Measurements from ENCODE around the gene KIF19. TPM values are rescaled to one million over a fixed set of nuclear protein-coding genes. Genes with fewer than 3 reads are reported as not detected.

KIF19 gene
- total RNA-seq, 2 donors from 2014 or later: 0.36 to 0.62 TPM

- H3K4me3 ChIP-seq: no peak overlapping the region
Observed at GRCh38 chr17:74343526-74344284, 17.7 kb downstream of the KIF19 start.

DNA sequence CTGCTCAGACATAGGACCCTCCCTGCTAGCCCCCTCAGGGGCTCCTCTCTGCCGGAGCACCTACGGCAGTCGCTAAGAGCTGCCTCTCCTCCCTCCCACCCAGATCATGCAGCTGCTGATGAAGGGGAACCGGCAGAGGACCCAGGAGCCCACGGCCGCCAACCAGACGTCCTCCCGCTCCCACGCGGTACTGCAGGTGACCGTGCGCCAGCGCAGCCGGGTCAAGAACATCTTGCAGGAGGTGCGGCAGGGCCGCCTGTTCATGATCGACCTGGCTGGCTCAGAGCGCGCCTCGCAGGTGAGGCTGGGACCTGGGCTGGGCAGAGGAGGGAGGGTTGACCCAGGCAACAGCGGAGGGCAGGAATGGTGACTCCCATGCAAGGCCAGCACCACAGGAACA lies 18.6 kb downstream of the KIF19 start:
- no peak for DNase-seq (ENCODE audit: low spot score)
- Histone ChIP-seq H3K27me3 (replicated peaks; ENCODE audit: insufficient read depth) (no peaks in the 10 kb centered on the region), H3K9me3 (no peaks in the 10 kb centered on the region), H3K4me1 (replicated peaks) (no peaks in the 10 kb centered on the region), H3K4me3 (no peak overlapping the region), H3K27ac (no peak overlapping the region), H3K36me3 (no peaks in the 10 kb centered on the region)
- 89% methylated on average over 21 of the region's 21 CpGs for WGBS
- intact Hi-C loops (cut with DNase I): no loop called here
- no peak for TF ChIP-seq POLR2AphosphoS5 (IDR thresholded peaks at IDR 0.05)

More at GRCh38 chr17:74343526-74344284, 17.7 kb downstream of the KIF19 start:
- no peak for DNase-seq (ENCODE audit: low spot score)
- Histone ChIP-seq H3K27me3 (replicated peaks; ENCODE audit: insufficient read depth) (peaks cover 4% of the 10 kb centered on the region), H3K27ac (no peak overlapping the region), H3K36me3 (no peaks in the 10 kb centered on the region), H3K4me1 (replicated peaks) (no peaks in the 10 kb centered on the region), H3K9me3 (no peaks in the 10 kb centered on the region)
- no peak for TF ChIP-seq POLR2A (IDR thresholded peaks at IDR 0.05)
- no peak for TF ChIP-seq POLR2AphosphoS5 (IDR thresholded peaks at IDR 0.05)
- TF ChIP-seq, protein P1, sequence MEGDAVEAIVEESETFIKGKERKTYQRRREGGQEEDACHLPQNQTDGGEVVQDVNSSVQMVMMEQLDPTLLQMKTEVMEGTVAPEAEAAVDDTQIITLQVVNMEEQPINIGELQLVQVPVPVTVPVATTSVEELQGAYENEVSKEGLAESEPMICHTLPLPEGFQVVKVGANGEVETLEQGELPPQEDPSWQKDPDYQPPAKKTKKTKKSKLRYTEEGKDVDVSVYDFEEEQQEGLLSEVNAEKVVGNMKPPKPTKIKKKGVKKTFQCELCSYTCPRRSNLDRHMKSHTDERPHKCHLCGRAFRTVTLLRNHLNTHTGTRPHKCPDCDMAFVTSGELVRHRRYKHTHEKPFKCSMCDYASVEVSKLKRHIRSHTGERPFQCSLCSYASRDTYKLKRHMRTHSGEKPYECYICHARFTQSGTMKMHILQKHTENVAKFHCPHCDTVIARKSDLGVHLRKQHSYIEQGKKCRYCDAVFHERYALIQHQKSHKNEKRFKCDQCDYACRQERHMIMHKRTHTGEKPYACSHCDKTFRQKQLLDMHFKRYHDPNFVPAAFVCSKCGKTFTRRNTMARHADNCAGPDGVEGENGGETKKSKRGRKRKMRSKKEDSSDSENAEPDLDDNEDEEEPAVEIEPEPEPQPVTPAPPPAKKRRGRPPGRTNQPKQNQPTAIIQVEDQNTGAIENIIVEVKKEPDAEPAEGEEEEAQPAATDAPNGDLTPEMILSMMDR (IDR thresholded peaks at IDR 0.05): no peak
- WGBS: 60% methylated on average over 8 of the region's 9 CpGs
- intact Hi-C loops (cut with DNase I): no loop called here

DNA sequence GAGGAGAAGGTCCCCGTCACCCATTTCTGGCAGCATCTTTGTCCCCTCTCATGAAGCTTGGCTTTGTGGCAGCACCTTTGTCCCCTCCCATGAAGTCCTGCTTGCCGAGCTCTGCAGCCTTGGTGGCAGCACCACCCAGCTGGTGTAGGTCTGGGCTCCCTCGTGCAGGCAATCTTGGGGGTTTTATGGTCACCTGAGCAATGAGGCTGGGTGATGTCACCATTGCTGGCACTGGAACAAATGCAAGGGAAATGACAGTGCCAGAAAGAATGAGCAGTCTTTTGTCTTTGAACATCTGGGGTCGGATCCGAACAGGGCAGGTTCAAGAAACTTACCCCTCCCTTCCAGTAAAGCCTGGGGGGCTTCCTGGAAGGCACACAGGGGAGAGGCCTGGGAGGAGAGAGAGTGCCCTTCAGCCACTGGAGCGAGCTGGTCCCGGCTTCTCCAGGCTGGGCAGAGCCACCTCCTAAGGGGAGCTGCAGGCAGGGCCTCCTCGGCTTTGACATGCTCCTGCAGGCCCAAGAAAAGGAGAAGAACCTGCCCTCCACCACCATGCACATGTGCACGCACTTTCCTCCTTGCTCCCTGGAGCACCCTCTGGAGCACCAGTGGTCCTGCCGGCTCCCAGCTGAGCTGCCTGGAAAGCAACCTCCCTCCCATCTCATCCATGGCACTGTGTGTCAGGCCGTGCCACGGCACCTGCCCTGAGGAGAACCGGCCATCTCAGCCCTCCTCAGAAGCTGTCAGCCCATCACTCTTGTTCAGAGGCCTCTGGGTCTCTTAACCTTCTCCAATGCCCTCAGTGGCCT lies 19.6 kb downstream of the KIF19 start:
- intact Hi-C loops (cut with DNase I): no loop called here
- TF ChIP-seq POLR2AphosphoS5 (IDR thresholded peaks at IDR 0.05) (no peak), POLR2A (IDR thresholded peaks at IDR 0.05) (no peak)
- TF ChIP-seq, protein P1 (IDR thresholded peaks at IDR 0.05): no peak
- H3K27me3 ChIP-seq (replicated peaks; ENCODE audit: insufficient read depth): no peaks in the 10 kb centered on the region
- no peak overlapping the region for H3K4me3 ChIP-seq
- no peaks in the 10 kb centered on the region for H3K9me3 ChIP-seq
- no peak overlapping the region for H3K27ac ChIP-seq
- DNase-seq (ENCODE audit: low spot score): no peak
- 52% methylated on average over 13 of the region's 13 CpGs for WGBS
- no peaks in the 10 kb centered on the region for H3K36me3 ChIP-seq
- H3K4me1 ChIP-seq (replicated peaks): no peaks in the 10 kb centered on the region

DNA sequence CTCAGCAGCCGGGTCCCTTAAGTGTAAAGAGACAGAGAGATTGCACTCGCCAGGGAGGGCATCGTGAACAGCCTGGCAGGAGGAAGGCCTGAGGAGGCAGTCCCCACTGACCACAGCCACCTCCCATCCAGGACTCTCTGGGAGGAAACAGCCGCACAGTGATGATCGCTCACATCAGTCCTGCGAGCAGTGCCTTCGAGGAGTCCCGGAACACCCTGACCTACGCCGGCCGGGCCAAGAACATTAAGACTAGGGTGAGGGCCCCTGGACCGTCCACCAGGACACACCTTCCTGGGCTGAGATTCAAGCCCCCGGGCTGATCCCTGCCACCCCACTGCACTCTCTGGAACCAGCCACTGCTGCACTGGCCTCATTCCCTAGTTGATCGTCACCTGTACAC lies 21.6 kb downstream of the KIF19 start:
- Histone ChIP-seq H3K27me3 (replicated peaks; ENCODE audit: insufficient read depth) (peaks cover 8% of the 10 kb centered on the region), H3K27ac (no peak overlapping the region), H3K4me3 (no peak overlapping the region), H3K4me1 (replicated peaks) (no peaks in the 10 kb centered on the region), H3K9me3 (no peaks in the 10 kb centered on the region), H3K36me3 (no peaks in the 10 kb centered on the region)
- TF ChIP-seq POLR2A (IDR thresholded peaks at IDR 0.05) (no peak), POLR2AphosphoS5 (IDR thresholded peaks at IDR 0.05) (no peak)
- TF ChIP-seq, protein P1 (IDR thresholded peaks at IDR 0.05): no peak
- DNase-seq (ENCODE audit: low spot score): no peak
- intact Hi-C loops (cut with DNase I): no loop called here
- 81% methylated on average over 14 of the region's 14 CpGs for WGBS

GRCh38 chr17:74349120-74349519 lies 23.1 kb downstream of the KIF19 start:
- WGBS: 75% methylated on average over 18 of the region's 19 CpGs
- peaks cover 16% of the 10 kb centered on the region for H3K27me3 ChIP-seq (replicated peaks; ENCODE audit: insufficient read depth)
- intact Hi-C loops (cut with DNase I): no loop called here
- no peak for TF ChIP-seq POLR2A (IDR thresholded peaks at IDR 0.05)
- TF ChIP-seq, protein P1 (IDR thresholded peaks at IDR 0.05): no peak
- TF ChIP-seq POLR2AphosphoS5 (IDR thresholded peaks at IDR 0.05): no peak
- no peaks in the 10 kb centered on the region for H3K36me3 ChIP-seq
- no peak overlapping the region for H3K27ac ChIP-seq
- H3K4me3 ChIP-seq: no peak overlapping the region
- H3K9me3 ChIP-seq: no peaks in the 10 kb centered on the region
- no peak for DNase-seq (ENCODE audit: low spot score)
- H3K4me1 ChIP-seq (replicated peaks): no peaks in the 10 kb centered on the region
